NT2/D1 (cell line): ENCODE results near the gene FAM110D.

Source experiments
- SUZ12 ChIP-seq: IDR thresholded peaks from 2 replicates; pipeline ENCODE4 v1.6.1; 2011; ENCODE audit not compliant: insufficient read length, insufficient read depth; ENCODE audit errors: extremely low read depth
- YY1 ChIP-seq: IDR thresholded peaks from 2 replicates; pipeline ENCODE4 v1.6.1; 2011; ENCODE audit not compliant: insufficient read length, insufficient read depth
- ZNF274 ChIP-seq: IDR thresholded peaks from 2 replicates; pipeline ENCODE4 v1.6.1; 2011; ENCODE audit warnings: mild to moderate bottlenecking, low read depth, low read length

- no peak for TF ChIP-seq ZNF274
- TF ChIP-seq SUZ12, result no peak
- TF ChIP-seq YY1, result no peak
Observed at GRCh38 chr1:26168410-26169197, 9.7 kb downstream of the FAM110D start, which contains the start of gene C1orf232.
